SH-SY5Y (cell line): ENCODE data around the gene WDR64.

Source experiments
- GATA2 ChIP-seq: IDR thresholded peaks from 2 replicates; pipeline ENCODE4 v1.6.1; 2011; ENCODE audit warnings: mild to moderate bottlenecking, low read depth, low read length
- GATA3 ChIP-seq: IDR thresholded peaks from 2 replicates; pipeline ENCODE4 v1.6.1; 2011; ENCODE audit warnings: low read depth, mild to moderate bottlenecking, low read length, moderate library complexity

- TF ChIP-seq GATA2 (no peak), GATA3 (no peak)
Observed at GRCh38 chr1:241611736-241612135, 40.3 kb upstream of the WDR64 start.
